GM23338 (cell line): Measurements from ENCODE around the gene SLX4IP.

Experiments
- POLR2AphosphoS5 ChIP-seq: IDR thresholded peaks from 2 replicates; pipeline ENCODE4 v1.6.1; 2016; ENCODE audit warnings: antibody characterized with exemption, low read depth
- REST ChIP-seq: IDR thresholded peaks from one replicate; pipeline ENCODE4 v1.6.1; 2018; ENCODE audit warnings: antibody characterized with exemption; ENCODE audit not compliant: unreplicated experiment
- TF ChIP-seq, protein P1 (sequence below), 2 experiments: fragments of 200-600 bp in 1 of 2; sonication (generic) in 1 of 2; conservative IDR thresholded peaks; 2 replicates each; pipeline versions ENCODE4 v1.5.1 to v1.6.1; 2016 to 2017; ENCODE audit warnings: antibody characterized with exemption in 2 of 2, low read depth in 2 of 2, mild to moderate bottlenecking in 2 of 2, moderate library complexity in 1 of 2

- no peak for TF ChIP-seq REST
- TF ChIP-seq, protein P1, sequence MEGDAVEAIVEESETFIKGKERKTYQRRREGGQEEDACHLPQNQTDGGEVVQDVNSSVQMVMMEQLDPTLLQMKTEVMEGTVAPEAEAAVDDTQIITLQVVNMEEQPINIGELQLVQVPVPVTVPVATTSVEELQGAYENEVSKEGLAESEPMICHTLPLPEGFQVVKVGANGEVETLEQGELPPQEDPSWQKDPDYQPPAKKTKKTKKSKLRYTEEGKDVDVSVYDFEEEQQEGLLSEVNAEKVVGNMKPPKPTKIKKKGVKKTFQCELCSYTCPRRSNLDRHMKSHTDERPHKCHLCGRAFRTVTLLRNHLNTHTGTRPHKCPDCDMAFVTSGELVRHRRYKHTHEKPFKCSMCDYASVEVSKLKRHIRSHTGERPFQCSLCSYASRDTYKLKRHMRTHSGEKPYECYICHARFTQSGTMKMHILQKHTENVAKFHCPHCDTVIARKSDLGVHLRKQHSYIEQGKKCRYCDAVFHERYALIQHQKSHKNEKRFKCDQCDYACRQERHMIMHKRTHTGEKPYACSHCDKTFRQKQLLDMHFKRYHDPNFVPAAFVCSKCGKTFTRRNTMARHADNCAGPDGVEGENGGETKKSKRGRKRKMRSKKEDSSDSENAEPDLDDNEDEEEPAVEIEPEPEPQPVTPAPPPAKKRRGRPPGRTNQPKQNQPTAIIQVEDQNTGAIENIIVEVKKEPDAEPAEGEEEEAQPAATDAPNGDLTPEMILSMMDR (conservative IDR thresholded peaks at IDR 0.05; ENCODE audit: low read depth in 2 of 2), result no peak
- TF ChIP-seq POLR2AphosphoS5, result no peak
Measured at GRCh38 chr20:10490257-10490656, 55.2 kb downstream of the SLX4IP start.
